Osteocyte (in vitro differentiated cells): ENCODE data around the gene KCTD19. TPM values are rescaled to one million over a fixed set of nuclear protein-coding genes. Genes with fewer than 3 reads are reported as not detected.

Experiments used
- DNase-seq: peaks from one replicate; pipeline ENCODE4 v3.0.0; 2021; ENCODE audit warnings: mixed read lengths; ENCODE audit not compliant: unreplicated experiment; ENCODE audit errors: extremely low spot score
- H3K27ac Mint-ChIP-seq: one replicate; pipeline ENCODE4 v1.8.0; 2021; ENCODE audit warnings: mild to moderate bottlenecking, mixed read lengths; ENCODE audit not compliant: unreplicated experiment
- H3K27me3 Mint-ChIP-seq: one replicate; pipeline ENCODE4 v1.8.0; 2021; ENCODE audit warnings: mixed read lengths; ENCODE audit not compliant: unreplicated experiment
- H3K36me3 Mint-ChIP-seq: one replicate; pipeline ENCODE4 v1.8.0; 2021; ENCODE audit warnings: mixed read lengths; ENCODE audit not compliant: unreplicated experiment
- H3K4me1 Mint-ChIP-seq: one replicate; pipeline ENCODE4 v1.8.0; 2021; ENCODE audit warnings: mixed read lengths; ENCODE audit not compliant: unreplicated experiment
- H3K4me3 Mint-ChIP-seq: one replicate; pipeline ENCODE4 v1.8.0; 2021; ENCODE audit warnings: mild to moderate bottlenecking, moderate library complexity, mixed read lengths; ENCODE audit not compliant: unreplicated experiment
- H3K9me3 Mint-ChIP-seq: one replicate; pipeline ENCODE4 v1.8.0; 2021; ENCODE audit warnings: mixed read lengths; ENCODE audit not compliant: unreplicated experiment
- total RNA-seq: library from RNA; stranded (reverse); gene quantifications from 2 replicates; pipeline ENCODE4 v1.2.1, GENCODE V29; 2021
- TF ChIP-seq, protein P1 (sequence below): fragments of 200-600 bp; sonication (generic); IDR thresholded peaks from 2 replicates; pipeline ENCODE4 v1.5.0; 2021; ENCODE audit warnings: antibody characterized with exemption, mild to moderate bottlenecking, moderate library complexity

KCTD19 gene
- total RNA-seq, 1 donor from 2014 or later = not detected

DNA sequence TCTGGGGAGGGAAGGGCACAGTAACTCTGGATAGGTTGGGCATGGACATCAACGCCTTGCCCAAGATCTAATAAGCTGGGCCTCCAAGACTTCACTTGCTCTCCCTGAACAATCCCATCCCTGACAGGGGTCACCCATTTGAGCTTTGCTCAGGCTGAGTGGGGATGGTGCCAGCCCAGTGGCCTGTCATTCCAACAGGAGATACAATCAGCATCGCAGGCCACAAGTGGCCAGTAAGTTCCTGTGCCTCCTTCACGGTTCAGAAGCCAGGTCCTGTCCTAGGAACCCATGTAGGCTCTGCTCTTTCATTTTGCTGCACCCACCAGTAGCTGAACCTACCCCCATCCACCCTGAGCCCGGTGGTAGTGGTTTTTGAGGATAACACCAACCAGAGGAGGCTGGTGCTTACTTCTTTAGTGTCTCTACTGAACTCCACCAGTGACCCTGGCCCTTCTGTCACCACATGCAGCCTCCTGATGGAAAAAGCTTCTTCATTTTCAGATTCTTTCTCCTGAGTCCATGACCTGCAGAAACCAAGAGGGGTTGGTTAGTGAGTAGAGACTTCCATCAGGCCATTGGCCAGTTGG lies 32.3 kb downstream of the KCTD19 start:
- Mint-ChIP-seq H3K27ac (no peak overlapping the region), H3K9me3 (no peaks in the 10 kb centered on the region), H3K27me3 (peaks cover 4% of the 10 kb centered on the region), H3K4me3 (no peak overlapping the region), H3K36me3 (no peaks in the 10 kb centered on the region), H3K4me1 (peaks cover 28% of the 10 kb centered on the region)
- no peak for DNase-seq
- TF ChIP-seq, protein P1, sequence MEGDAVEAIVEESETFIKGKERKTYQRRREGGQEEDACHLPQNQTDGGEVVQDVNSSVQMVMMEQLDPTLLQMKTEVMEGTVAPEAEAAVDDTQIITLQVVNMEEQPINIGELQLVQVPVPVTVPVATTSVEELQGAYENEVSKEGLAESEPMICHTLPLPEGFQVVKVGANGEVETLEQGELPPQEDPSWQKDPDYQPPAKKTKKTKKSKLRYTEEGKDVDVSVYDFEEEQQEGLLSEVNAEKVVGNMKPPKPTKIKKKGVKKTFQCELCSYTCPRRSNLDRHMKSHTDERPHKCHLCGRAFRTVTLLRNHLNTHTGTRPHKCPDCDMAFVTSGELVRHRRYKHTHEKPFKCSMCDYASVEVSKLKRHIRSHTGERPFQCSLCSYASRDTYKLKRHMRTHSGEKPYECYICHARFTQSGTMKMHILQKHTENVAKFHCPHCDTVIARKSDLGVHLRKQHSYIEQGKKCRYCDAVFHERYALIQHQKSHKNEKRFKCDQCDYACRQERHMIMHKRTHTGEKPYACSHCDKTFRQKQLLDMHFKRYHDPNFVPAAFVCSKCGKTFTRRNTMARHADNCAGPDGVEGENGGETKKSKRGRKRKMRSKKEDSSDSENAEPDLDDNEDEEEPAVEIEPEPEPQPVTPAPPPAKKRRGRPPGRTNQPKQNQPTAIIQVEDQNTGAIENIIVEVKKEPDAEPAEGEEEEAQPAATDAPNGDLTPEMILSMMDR = no peak

DNA sequence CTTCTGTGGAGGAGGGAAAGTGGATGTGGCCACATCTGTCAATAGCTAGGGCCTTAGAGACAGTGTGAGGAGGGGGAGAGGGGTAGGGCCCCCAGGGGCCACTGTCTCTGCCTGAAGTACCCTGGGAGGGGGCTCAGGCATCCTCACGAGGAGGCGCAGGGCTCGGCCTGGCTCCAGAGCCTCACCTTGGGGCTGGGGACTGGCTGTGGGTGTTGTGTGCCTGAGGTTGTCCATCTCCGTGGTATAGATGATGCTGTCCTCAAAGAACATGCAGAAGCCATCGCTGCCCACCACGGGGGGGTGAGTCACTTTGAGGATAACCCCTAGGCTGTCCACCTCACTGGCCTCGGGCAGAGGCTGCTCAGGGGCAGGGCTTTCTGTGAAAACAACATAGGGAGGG lies 35.1 kb downstream of the KCTD19 start:
- peaks cover 18% of the 10 kb centered on the region for H3K4me1 Mint-ChIP-seq
- DNase-seq = no peak
- H3K27me3 Mint-ChIP-seq = peaks cover 4% of the 10 kb centered on the region
- no peak overlapping the region for H3K27ac Mint-ChIP-seq
- H3K9me3 Mint-ChIP-seq = no peaks in the 10 kb centered on the region
- no peaks in the 10 kb centered on the region for H3K36me3 Mint-ChIP-seq
- H3K4me3 Mint-ChIP-seq = no peak overlapping the region
- TF ChIP-seq, protein P1 = no peak

DNA sequence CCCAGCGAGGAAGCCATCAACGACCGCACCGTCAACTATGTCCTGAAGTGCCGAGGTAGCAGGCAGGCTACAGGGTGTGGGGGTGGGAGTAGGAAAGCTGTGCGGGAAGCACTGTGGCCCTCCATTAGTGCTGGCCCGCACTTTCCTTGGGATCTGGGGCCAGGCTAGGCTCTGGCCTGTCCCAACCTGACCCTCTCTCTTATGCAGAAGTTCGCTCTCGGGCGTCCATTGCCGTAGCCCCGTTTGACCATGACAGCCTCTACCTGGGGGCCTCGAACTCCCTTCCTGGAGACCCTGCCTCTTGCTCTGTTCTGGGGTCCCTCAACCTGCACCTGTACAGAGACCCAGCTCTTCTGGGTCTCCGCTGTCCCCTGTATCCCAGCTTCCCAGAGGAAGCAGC lies 38.6 kb downstream of the KCTD19 start:
- TF ChIP-seq, protein P1 = no peak
- Mint-ChIP-seq H3K27ac (no peak overlapping the region), H3K4me1 (peaks cover 11% of the 10 kb centered on the region), H3K27me3 (peaks cover under 1% of the 10 kb centered on the region), H3K4me3 (no peak overlapping the region), H3K36me3 (peaks cover 3% of the 10 kb centered on the region), H3K9me3 (no peaks in the 10 kb centered on the region)
- no peak for DNase-seq

DNA sequence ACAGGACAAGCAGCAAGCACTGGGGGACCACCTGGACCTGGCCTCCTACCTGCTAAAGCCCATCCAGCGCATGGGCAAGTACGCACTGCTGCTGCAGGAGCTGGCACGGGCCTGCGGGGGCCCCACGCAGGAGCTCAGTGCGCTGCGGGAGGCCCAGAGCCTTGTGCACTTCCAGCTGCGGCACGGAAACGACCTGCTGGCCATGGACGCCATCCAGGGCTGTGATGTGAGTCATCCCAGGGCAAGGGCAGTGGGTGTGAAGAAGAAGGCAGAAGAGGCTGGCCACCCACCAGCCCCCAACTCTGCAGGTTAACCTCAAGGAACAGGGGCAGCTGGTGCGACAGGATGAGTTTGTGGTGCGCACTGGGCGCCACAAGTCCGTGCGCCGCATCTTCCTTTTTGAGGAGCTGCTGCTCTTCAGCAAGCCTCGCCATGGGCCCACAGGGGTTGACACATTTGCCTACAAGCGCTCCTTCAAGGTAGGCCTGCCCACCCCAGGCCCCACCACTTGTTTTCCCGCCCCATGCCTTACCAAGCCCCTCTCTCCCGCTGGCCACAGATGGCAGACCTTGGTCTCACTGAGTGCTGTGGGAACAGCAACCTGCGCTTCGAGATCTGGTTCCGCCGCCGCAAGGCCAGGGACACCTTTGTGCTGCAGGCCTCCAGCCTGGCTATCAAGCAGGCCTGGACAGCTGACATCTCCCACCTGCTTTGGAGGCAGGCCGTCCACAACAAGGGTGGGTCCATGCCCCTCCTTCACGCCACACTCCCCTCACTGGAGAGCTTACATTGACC lies 39.9 kb downstream of the KCTD19 start:
- no peaks in the 10 kb centered on the region for H3K9me3 Mint-ChIP-seq
- H3K27me3 Mint-ChIP-seq = no peaks in the 10 kb centered on the region
- peaks cover 11% of the 10 kb centered on the region for H3K4me1 Mint-ChIP-seq
- DNase-seq = no peak
- no peak overlapping the region for H3K27ac Mint-ChIP-seq
- H3K36me3 Mint-ChIP-seq = peaks cover 3% of the 10 kb centered on the region
- TF ChIP-seq, protein P1 = no peak
- H3K4me3 Mint-ChIP-seq = no peak overlapping the region
